Activated CD8-positive, alpha-beta memory T cell treated with anti-CD3 and anti-CD28 coated beads for 4 hours (primary cell): Measurements from ENCODE around the gene INPP5F.
"Not testable (repeated sequence)": the region's sequence is repeated elsewhere in the genome, so short reads cannot be mapped to it uniquely, and the experiment has no call there.

Experiments
- DNase-seq, 2 donors: peaks; one replicate each; pipeline ENCODE4 v3.0.0-alpha.2; 2020; ENCODE audit warnings: low read depth in 2 of 2

INPP5F gene

DNA sequence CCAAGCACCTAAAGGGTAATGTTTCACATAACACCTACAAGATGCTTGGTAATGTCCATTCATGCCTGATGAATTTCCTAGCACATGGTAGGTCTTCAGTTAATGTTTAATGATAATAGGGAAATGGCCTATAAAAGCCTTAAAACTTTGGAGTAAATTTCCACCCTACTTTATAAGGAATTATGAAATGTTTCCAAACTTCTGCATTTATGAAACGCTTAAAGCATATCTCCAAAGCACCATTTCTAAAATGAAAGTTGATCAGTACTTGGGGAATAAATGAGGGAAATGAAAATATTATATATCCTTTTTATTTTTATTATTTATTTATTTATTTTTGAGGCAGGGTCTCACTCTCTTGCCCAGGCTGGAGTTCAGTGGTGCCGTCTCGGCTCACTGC, 51.8 kb downstream of the INPP5F start:
- DNase-seq = no peak

DNA sequence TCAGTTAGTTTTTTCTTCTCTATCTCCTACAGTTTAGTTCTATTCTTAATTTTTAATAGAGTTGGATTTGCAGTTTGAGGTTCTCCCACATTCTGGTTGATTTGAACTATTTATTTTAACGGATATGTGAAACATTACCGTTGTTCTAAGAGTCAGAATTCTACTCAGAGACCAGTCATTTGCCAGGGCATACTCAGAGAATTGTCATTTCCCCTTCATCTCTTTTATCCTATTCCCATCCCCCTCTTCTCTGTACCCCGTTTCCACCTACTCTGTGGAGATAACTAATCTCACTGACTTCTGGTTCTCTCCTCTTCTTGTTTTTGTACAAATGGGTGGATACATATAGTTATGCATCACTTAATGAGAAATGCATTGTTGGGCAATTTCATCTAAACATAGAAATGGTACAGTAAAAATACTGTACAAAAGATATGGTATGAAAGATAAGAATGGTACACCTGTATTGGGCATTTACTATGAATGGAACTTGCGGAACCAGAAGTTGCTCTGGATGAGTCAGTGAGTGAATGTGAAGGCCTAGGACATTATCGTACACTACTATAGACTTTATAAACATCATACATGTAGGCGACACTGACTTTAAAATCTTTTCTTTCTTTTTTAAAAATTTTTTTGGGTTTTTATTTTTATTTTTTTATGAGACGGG, 53.1 kb downstream of the INPP5F start:
- no peak for DNase-seq

DNA sequence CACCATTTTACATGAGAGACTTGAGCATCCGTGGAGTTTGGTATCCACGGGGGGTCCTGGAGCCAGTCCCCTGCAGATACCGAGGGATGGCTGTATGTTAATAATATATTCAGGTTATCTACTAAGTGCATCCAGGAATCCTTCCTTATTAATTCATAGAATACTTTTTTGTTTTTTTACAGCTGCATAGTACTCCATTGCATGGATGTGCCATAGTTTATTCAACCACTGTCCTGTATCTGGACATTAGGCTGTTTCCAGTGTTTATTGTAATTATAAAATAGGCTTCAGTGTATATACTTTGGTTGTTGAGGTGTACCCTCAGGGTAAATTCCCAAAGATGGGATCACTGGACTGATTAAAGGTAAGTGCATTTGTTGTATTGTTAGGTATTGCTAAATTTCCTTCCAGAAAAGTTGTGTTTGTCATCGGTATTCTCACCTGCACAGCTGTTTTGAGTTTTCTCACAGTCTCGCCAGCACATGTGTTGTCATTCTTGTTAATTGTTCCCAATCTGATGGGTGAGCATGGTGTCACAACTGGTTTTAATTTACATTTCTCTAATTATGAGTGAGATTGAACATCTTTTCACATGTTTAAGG, 55.1 kb downstream of the INPP5F start:
- no peak for DNase-seq

DNA sequence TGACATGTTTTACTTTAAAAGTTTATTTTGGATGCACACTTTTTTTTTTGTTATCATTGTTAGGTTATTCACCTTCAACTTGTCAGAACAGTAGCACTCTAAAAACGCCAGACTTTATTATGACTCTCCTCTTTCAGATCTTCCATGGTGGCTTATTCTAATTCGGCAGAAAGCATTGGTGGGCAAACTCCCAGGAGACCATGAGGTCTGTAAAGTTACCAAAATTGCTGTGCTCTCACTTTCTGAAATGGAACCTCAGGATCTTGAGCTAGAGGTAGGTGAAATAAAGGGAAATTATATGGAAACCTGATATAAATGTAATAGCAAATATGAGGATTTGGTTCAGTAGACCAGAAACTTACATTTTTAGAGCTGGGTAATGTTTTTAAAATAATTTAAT, 55.6 kb downstream of the INPP5F start:
- DNase-seq = no peak

DNA sequence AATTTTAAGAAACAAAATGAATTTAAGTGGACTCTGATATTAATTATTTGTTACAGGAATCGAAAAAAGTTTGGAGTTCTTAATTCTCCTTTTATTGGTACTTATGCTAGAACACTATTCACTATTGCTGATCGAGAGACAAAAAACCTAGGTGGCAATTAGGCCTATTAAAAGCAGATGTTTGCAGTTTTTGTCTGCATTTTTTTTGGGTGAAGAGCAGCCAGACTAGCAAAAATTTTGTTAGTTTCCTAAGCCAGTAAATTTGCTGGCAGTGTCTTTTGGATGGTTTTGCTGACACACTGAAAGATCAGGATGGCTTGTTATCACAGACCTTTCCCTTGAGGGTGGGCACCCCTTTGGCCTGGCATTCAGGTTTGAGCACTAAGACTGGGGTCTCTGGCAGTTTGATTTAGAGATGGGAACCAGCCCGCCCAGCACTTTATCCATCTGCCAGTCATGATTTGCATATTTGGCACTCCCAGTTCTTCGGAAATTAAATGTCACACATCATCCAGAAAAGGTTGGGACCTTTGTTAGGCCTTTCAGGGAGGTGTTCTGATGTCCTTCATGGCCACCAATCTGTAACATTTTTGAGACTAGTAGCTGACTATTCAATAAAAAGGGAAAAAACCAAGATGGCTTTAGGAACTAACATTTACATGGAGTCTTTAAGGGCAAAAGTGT, 57.3 kb downstream of the INPP5F start:
- no peak for DNase-seq

- no peak for DNase-seq
Measured at GRCh38 chr10:119783665-119784027, 57.8 kb downstream of the INPP5F start.

DNA sequence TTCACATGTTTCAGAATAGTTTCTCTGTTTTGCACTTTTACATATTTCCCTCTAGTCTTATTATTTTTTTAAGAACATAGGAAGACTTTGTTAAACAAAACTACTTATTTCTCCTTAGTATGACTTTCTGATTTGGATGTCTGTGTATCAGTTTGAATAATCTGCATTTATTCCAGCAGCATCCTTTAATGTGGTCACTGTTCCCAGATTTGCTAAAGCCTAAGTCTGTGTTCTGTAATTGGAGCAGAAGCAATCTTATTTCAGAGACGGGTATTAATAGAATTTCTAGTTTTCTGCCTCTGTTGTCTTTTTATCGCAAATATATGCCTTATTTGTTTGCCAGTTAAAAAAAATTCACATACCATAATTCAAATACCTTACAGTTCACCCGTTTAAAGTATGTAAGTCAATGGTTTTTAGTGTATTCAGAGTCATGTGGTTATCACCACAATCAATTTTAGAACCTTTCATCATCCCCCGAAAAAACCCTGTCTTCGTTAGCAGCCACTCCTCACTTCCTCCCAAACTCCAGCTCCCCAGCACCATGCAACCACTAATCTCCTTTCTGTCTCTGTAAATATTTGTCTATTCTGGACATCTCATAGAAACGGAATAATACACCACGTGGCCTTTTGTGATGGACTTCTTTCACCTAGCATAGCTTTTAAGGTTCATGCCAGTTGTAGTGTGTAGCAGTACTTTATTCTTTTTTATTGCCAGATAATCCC, 58.7 kb downstream of the INPP5F start:
- no peak for DNase-seq

DNA sequence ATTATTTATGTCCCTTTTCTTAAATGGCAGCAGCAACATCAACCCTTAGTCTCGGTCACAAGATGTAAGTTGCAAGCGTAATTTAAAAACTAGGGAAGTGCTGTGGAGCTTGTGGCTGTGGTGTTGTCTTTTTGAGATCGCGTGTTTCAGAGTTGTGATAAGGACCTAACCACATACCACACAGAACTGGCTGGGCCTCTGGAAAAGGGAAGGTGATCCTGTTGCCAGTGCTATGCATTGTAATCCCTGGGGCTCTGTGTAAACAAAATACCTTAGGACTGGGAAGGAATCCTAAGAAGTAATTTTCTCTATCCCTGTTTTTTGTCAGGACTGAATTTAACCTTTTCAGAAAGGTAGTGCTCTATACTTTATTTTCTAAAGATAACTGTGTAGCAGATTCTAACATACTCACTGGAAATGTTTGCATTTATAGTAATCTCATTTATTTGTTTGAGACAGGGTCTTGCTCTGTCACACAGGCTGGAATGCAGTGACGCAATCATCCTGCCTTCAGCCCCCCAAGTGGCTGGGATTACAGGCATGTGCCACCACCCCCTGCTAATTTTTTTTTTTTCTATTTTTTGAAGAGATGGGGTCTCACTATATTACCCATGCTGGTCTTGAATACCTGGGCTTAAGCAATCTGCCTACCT, 60.4 kb downstream of the INPP5F start:
- no peak for DNase-seq

GRCh38 chr10:119795101-119795500, 69.3 kb downstream of the INPP5F start:
- DNase-seq = not testable (repeated sequence)

DNA sequence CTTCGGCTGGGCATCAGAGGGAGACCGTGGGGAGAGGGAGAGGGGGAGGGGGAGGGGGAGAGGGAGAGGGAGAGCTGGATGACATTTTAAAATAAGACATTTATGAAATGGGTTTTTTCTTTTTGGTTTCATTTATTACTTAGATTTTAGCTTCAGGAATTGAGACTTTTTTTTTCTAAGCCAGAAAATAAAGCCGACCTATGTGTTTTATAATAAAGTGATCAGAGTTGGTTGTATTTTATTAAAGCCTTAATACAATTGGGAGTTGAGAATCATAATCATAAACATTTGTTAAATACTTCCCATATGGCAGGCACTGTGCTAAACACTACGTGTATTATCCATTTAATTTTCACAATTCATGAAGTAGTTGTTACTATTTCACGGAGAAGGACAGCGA, 70.2 kb downstream of the INPP5F start:
- DNase-seq = no peak

DNA sequence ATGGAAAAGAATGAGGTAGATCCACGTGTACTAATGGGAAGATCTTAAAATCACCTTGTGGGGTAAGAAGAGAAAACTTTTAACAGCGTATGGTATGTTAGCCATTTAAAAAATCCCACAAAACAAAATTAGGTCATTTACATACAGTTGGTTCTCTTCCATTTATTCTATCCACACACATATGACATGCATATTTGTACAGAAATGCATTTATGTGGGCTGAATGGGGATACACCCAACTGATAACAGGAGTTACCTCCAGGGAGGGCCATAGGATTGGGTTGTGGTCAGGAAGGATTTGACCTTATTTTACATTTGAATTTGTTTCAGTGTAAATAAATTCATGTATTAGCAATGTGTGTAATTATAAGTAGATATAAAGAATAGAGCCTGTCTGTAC, 75.3 kb downstream of the INPP5F start:
- DNase-seq = no peak

GRCh38 chr10:119801998-119802538, 76.2 kb downstream of the INPP5F start:
- no peak for DNase-seq

- no peak for DNase-seq
Measured at GRCh38 chr10:119803264-119803663, 77.4 kb downstream of the INPP5F start.

DNA sequence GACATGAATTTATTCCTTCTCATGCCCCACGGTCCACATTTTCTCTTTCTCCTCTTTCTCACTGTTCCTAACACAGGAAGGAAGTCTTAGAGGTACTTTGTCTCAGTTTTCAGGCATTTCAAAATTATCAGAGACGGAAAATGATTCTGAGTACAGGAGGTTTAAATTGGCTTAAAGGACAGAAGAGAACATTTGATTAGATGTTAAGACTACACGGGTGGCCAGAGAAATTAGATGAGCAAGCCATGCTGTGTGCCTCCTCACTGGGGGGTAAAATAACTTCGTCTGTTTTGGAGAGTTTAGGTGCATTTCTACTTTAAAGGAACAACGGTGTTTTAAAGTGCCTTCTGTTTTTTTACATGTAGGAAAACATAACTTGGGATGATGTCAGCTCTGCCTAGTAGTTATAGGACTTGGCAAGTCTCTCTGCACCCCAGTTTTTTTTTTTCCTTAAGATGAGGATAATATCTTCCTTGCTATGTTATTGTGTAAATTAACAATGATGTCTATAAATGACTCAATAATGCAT, 79.9 kb downstream of the INPP5F start:
- no peak for DNase-seq

DNA sequence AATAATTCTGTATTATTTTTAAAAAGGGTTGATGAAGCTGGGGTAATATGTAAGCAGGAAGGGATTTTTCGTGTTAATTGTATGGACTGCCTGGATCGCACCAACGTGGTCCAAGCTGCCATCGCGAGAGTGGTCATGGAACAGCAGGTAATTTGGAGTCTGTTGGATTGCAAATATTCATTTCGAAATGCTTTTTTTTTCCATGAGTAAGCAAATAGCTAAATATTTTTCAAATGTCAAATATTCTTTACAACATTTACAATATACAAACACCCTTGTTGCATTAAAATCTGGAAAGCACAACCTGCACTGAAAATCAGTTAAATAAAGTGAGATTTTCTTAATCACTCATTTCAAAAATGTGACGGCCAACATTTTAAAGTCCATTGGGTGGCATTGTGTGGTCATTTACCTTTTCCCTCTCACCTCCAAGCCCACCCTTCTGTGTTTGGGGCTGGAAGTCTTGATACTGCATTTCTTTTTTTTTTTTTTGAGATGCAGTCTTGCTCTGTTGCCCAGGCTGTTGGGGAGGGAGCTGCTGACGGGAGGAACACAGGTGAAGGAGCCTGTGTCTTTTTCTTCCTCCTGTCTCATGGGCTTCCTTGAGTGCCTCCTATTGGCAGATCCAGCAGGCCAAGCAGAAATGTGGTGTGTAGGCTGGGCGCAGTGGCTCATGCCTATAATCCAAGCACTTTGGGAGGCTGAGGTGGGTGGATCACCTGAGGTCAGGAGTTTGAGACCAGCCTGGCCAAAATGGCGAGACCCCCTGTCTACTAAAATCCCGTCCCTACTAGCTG, 80.7 kb downstream of the INPP5F start:
- DNase-seq = no peak

- no peak for DNase-seq
Measured at GRCh38 chr10:119807960-119808697, 82.3 kb downstream of the INPP5F start.

DNA sequence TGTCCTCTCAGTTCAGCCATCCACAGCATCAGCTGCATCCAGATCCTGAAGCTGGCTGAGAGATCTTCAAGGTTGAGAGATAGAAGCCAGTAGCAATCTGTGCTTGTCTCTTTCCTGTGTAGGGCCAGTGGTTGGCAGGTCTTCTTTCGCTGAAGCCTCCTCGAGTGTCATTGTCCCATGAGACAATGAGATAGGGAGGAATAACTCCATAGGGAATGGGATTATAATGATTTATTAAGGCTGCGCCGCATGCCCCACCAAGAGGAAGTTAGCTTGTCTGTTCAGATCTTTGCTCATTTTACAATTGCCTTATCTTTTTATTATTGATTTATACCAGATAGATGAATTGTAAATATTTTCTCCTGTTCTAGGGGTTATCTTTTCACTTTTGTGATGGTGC, 85.3 kb downstream of the INPP5F start:
- DNase-seq = no peak

- DNase-seq = no peak
Measured at GRCh38 chr10:119812684-119813083, 86.8 kb downstream of the INPP5F start.

GRCh38 chr10:119815671-119816070, 89.8 kb downstream of the INPP5F start:
- DNase-seq = no peak
